Nephron (organoid): ENCODE measurements around the gene RGS7.

Source experiments
- H3K27ac Mint-ChIP-seq, 3 experiments: 2 replicates each; pipeline ENCODE4 v1.8.0; 2020; ENCODE audit warnings: mixed read lengths in 3 of 3, mild to moderate bottlenecking in 2 of 3, moderate library complexity in 1 of 3
- H3K27me3 Mint-ChIP-seq: 2 replicates; pipeline ENCODE4 v1.8.0; 2021; ENCODE audit warnings: low read depth, mild to moderate bottlenecking, moderate library complexity, mixed read lengths
- H3K36me3 Mint-ChIP-seq: 2 replicates; pipeline ENCODE4 v1.8.0; 2020; ENCODE audit warnings: low read depth, mixed read lengths
- H3K4me1 Mint-ChIP-seq: 2 replicates; pipeline ENCODE4 v1.8.0; 2020; ENCODE audit warnings: mixed read lengths
- H3K4me3 Mint-ChIP-seq, 3 experiments: 2 replicates each; pipeline ENCODE4 v1.8.0; 2020; ENCODE audit warnings: mild to moderate bottlenecking in 3 of 3, mixed read lengths in 3 of 3, moderate library complexity in 2 of 3
- H3K9me3 Mint-ChIP-seq: 2 replicates; pipeline ENCODE4 v1.8.0; 2020; ENCODE audit warnings: mixed read lengths
- CTCF ChIP-seq, 3 experiments: fragments of 200-600 bp; sonication (generic); IDR thresholded peaks; one replicate each; pipeline ENCODE4 v1.5.0; 2021; ENCODE audit warnings: antibody characterized with exemption in 3 of 3; ENCODE audit not compliant: unreplicated experiment in 3 of 3

The RGS7 gene

GRCh38 chr1:240928265-240928664 lies 428.7 kb downstream of the RGS7 start:
- no peak for TF ChIP-seq CTCF (IDR thresholded peaks at IDR 0.05; ENCODE audit: unreplicated experiment in 3 of 3)
- Mint-ChIP-seq H3K9me3 (peaks cover 6% of the 10 kb centered on the region), H3K27me3 (no peaks in the 10 kb centered on the region), H3K27ac (peak overlapping the region in 1 of 3 experiments; percentile 37), H3K36me3 (no peaks in the 10 kb centered on the region), H3K4me3 (no peak overlapping the region), H3K4me1 (no peaks in the 10 kb centered on the region)

GRCh38 chr1:240927821-240928220 lies 429.2 kb downstream of the RGS7 start:
- no peaks in the 10 kb centered on the region for H3K36me3 Mint-ChIP-seq
- no peak for TF ChIP-seq CTCF (IDR thresholded peaks at IDR 0.05; ENCODE audit: unreplicated experiment in 3 of 3)
- peak overlapping the region in 1 of 3 experiments; percentile 37 for H3K27ac Mint-ChIP-seq
- peaks cover 6% of the 10 kb centered on the region for H3K9me3 Mint-ChIP-seq
- no peak overlapping the region for H3K4me3 Mint-ChIP-seq
- H3K27me3 Mint-ChIP-seq, result no peaks in the 10 kb centered on the region
- H3K4me1 Mint-ChIP-seq, result no peaks in the 10 kb centered on the region

GRCh38 chr1:240925273-240925672 lies 431.7 kb downstream of the RGS7 start:
- Mint-ChIP-seq H3K27me3 (no peaks in the 10 kb centered on the region), H3K9me3 (peaks cover 11% of the 10 kb centered on the region), H3K36me3 (no peaks in the 10 kb centered on the region), H3K4me3 (no peak overlapping the region), H3K4me1 (no peaks in the 10 kb centered on the region), H3K27ac (no peak overlapping the region)
- no peak for TF ChIP-seq CTCF (IDR thresholded peaks at IDR 0.05; ENCODE audit: unreplicated experiment in 3 of 3)

GRCh38 chr1:240917976-240918375 lies 439.0 kb downstream of the RGS7 start:
- Mint-ChIP-seq H3K9me3 (peaks cover 9% of the 10 kb centered on the region), H3K36me3 (no peaks in the 10 kb centered on the region), H3K4me3 (no peak overlapping the region), H3K4me1 (no peaks in the 10 kb centered on the region), H3K27me3 (no peaks in the 10 kb centered on the region), H3K27ac (no peak overlapping the region)
- TF ChIP-seq CTCF (IDR thresholded peaks at IDR 0.05; ENCODE audit: unreplicated experiment in 3 of 3), result no peak

- no peaks in the 10 kb centered on the region for H3K27me3 Mint-ChIP-seq
- TF ChIP-seq CTCF (IDR thresholded peaks at IDR 0.05; ENCODE audit: unreplicated experiment in 3 of 3), result no peak
- no peaks in the 10 kb centered on the region for H3K36me3 Mint-ChIP-seq
- H3K4me1 Mint-ChIP-seq, result no peaks in the 10 kb centered on the region
- no peak overlapping the region for H3K4me3 Mint-ChIP-seq
- H3K9me3 Mint-ChIP-seq, result no peaks in the 10 kb centered on the region
- H3K27ac Mint-ChIP-seq, result no peak overlapping the region
Measured at GRCh38 chr1:240914506-240914905, 442.5 kb downstream of the RGS7 start.

GRCh38 chr1:240912821-240913220 lies 444.2 kb downstream of the RGS7 start:
- no peaks in the 10 kb centered on the region for H3K36me3 Mint-ChIP-seq
- no peaks in the 10 kb centered on the region for H3K9me3 Mint-ChIP-seq
- H3K27me3 Mint-ChIP-seq, result no peaks in the 10 kb centered on the region
- no peak for TF ChIP-seq CTCF (IDR thresholded peaks at IDR 0.05; ENCODE audit: unreplicated experiment in 3 of 3)
- no peaks in the 10 kb centered on the region for H3K4me1 Mint-ChIP-seq
- H3K4me3 Mint-ChIP-seq, result no peak overlapping the region
- no peak overlapping the region for H3K27ac Mint-ChIP-seq
